GM21619 (cell line): ENCODE results near the gene OGFOD3.
"Not testable (repeated sequence)": the region's sequence is repeated elsewhere in the genome, so short reads cannot be mapped to it uniquely, and the experiment has no call there.

ENCODE experiments used
- ATAC-seq: cut with Tn5 transposase; IDR thresholded peaks from one replicate; pipeline ENCODE4 v1.9.1; 2021; ENCODE audit not compliant: unreplicated experiment

OGFOD3 gene

GRCh38 chr17:82418001-82418986, at the start of gene OGFOD3, which contains the start of gene HEXD:
Gene OGFOD3 (minus strand): TSS chr17:82418586. CDS start chr17:82418485, 101 bp downstream.
Gene HEXD (plus strand): TSS chr17:82418347. CDS start chr17:82419800, 1,453 bp downstream.
- peak; percentile 75 for ATAC-seq

DNA sequence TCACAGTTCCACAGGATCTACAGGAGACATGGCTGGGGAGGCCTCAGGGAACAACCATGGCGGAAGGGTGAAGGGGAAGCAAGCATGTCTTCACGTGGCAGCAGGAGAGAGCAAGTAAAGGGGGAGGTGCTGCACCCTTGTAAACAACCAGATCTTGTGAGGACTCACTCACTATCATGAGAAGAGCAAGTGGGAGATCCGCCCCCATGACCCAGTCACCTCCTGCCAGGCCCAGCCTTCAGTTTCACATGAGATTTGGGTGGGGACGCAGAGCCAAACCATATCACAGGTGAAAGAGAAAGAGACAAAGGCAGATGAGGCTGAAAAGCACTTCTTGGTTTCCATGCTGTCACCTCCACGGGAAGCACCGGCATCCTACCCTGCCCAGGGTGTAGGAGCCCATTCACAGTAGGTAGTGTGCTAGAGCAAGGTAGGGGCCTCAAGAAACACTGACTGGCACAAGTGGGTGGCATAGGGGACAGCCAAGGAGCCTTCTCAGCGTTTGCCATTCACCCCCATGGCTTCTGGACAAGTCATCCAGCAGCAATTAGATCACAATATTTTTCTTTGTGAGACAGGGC, 46.7 kb upstream of the OGFOD3 start:
- no peak for ATAC-seq

GRCh38 chr17:82464567-82464929, 46.2 kb upstream of the OGFOD3 start:
- no peak for ATAC-seq

GRCh38 chr17:82463925-82464566, 45.7 kb upstream of the OGFOD3 start:
- ATAC-seq = no peak

DNA sequence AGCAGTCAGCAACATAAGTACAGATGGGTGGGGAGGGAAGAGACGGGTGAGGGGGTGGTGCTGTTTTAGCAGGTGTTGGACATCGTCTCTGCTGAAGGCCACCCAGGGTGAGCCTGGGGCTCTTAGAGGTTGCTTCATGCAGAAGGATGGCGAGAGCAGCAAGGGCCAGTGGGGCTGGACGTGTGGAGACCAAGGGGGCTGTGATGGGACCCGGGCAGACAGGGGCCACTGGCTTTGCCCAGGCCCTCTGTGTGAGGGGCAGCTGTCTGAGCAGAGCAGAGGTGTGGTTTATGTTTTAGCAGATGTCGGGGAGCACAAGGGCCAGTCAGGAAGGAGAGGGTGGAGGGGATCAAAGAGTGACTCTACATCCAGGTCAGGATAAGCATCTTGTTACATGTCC, 45.0 kb upstream of the OGFOD3 start:
- ATAC-seq = no peak

GRCh38 chr17:82461827-82462524, 43.6 kb upstream of the OGFOD3 start:
- ATAC-seq = no peak

- not testable (repeated sequence) for ATAC-seq
These were observed 41.5 kb upstream of the OGFOD3 start for GRCh38 chr17:82459936-82460335.

DNA sequence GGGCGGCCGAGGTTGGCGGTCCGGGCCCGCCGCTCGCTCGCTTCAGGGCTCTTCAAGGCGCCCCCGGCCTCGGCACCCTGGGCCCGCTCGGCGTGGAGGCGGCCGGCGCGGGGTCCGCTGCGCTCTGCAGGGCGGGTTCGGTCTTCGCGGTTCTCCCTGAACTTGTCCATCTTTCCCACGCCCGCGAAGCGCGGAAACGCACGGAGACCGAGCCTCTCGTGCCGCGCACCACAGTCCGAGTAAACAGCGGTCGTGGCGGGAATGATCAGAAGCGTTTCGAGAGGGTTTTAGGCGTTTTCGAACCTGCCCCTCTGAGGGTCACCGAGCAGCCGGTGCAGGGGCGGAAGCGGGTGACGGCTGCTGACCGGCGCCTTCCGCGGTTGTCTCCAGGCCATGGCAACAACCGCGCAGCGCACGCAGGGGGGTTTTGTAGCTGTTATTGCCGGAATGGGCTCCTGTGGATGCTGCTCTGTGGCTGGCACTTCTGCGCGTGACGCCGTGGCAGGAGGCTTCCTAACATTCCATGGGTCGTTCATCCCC, 40.6 kb upstream of the OGFOD3 start:
- peak; percentile 7 for ATAC-seq

DNA sequence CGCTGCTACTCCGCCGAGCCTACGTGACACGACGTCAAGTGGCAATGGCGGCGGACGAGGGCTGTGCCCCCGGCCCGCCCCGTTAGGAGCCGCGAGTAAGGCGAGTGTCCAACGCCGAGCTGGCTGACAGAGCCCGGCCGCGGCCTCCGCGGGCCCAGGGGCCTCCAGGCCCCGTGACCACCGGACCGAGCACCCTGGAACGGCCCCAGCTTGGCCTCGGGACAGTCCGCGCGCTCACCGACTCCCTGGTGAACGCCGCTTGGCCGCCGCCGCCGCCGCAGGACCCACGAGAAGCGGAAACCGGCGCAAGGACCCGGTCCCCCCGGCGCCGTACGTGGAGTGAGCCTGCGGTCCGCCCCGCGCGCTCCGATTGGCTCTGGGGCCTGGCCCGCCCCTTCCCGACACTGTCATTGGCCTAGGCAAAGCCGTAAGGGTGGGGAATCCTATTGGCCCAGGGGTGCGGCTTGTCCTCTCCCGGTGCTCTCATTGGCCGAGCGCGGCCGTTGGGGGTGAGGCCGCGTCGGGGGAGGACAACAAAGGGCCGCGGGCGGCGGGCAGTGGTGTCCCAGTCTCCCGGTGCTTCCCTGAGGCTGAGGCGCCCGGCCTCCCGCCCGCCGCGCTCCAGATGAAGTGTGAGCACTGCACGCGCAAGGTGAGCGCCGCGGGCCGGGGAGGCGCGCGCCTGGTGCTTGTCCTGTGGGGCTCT, 39.9 kb upstream of the OGFOD3 start, which contains the start of gene NARF:
Gene NARF (plus strand): TSS at position 563 of the 706 bp plus-strand sequence. CDS start 63 bp downstream, at position 626.
- ATAC-seq = peak; percentile 89

DNA sequence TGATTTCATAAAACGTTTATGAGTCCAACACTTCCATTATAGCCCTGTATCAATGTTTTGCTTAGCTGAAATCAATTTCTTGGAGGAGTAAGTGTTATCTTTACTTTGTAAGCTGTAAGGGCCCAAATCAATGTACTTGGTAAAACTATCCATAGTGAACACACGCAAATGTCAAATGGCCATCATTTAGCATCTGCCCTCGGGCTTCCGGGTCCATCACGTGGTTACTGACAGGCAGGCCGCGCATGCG, 39.5 kb upstream of the OGFOD3 start:
- no peak for ATAC-seq

GRCh38 chr17:82457073-82457928, 38.9 kb upstream of the OGFOD3 start:
- no peak for ATAC-seq

GRCh38 chr17:82453706-82454105, 35.3 kb upstream of the OGFOD3 start:
- not testable (repeated sequence) for ATAC-seq

GRCh38 chr17:82453151-82453550, 34.8 kb upstream of the OGFOD3 start:
- ATAC-seq = not testable (repeated sequence)

- ATAC-seq = no peak
These were observed 33.8 kb upstream of the OGFOD3 start for GRCh38 chr17:82452162-82452561.

DNA sequence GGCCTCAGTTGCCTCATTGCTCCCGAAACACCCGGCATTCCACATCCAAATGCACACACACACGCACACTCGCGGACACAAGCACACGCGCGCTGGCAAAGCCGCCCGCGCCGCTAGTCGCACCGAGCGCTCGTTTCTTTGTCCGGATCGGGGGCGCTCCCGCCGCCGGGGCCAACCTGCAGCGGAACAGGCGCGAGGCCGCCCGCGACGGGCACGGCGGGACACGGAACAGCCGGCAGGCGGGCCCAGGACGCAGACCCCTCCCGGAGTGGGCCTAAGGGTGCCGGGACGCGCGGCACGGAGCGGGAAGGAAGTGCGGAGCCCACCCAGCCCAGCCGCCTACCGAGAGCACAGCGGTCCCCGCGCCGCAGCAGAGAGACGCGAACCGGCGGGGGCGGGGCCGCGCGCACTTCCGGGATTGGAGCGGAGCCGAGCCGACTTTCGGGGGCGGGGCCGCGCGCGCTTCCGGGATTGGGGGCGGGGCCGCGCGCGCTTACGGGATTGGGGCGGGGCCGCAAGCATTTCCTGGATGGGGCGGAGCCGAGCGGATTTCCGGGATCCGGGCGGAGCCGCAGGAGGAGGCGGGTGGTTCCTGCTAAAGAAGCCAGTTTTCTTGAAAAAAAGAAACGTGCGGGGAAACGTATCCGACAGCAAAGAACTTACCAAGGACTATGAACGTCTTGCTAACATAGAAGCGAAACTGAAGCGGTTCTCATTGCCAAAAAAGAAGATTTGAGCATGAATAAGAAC, 32.1 kb upstream of the OGFOD3 start, which contains the start of gene CYBC1:
Gene CYBC1 (minus strand): TSS at position 396 of the 750 bp plus-strand sequence. CDS start 1,498 bp downstream, outside the sequence.
- ATAC-seq = peak; percentile 59

- ATAC-seq = no peak
These were observed 31.5 kb upstream of the OGFOD3 start for GRCh38 chr17:82449883-82450356.

GRCh38 chr17:82449131-82449882, 30.9 kb upstream of the OGFOD3 start:
- peak; percentile 52 for ATAC-seq

DNA sequence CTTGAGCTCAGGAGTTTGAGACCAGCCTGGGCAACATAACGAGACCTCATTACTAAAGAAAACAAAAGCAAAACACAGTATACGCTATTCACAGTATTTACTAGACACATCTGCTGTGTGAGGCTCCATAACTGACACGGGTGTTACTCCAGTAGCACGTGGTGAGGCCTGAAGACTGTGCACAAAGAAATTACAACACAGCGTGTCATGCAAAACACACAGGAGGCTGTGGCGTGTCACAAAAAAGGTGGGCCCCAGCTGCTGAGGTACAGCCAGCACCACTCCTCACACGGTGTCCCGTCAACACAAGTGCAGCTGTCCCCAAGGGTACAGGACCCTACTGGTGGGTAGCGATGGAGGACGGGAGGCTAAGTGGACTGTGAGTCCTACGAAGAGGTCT, 29.5 kb upstream of the OGFOD3 start:
- no peak for ATAC-seq
